Panc1 (cell line): ENCODE measurements around the gene MAGI3. TPM values are rescaled to one million over a fixed set of nuclear protein-coding genes. Genes with fewer than 3 reads are reported as not detected.

Source experiments
- ATAC-seq: fragments of 200-7000 bp; cut with Tn5 transposase; 2 replicates; pipeline ENCODE4 v1.9.1; 2020; ENCODE audit warnings: mild to moderate bottlenecking, moderate library complexity
- BruUV-seq: library from RNA; stranded (reverse); fragments of 400-500 nt; replicated peaks from 2 replicates; lab custom pipeline; 2021; lab: Mats Ljungman, UMichigan
- CTCF ChIA-PET: fragments of 300-600 bp; sonication (Branson Sonifier 250); formaldehyde crosslinking; loops from one replicate; lab custom pipeline; 2022; ENCODE audit warnings: antibody characterized with exemption; lab: Charles Lee
- POLR2A ChIA-PET: fragments of 300-600 bp; sonication (Branson Sonifier 250); formaldehyde crosslinking; loops from one replicate; lab custom pipeline; 2022; ENCODE audit warnings: antibody characterized with exemption; lab: Charles Lee
- DNase-seq: peaks from one replicate; pipeline ENCODE4 v3.0.0-alpha.2; 2010; ENCODE audit warnings: low read depth, low spot score
- H3K27ac ChIP-seq: 2 replicates; pipeline ENCODE4 v1.5.1; 2011; ENCODE audit warnings: mild to moderate bottlenecking, low read length, inconsistent platforms
- H3K27me3 ChIP-seq: fragments of 200-500 bp; sonication (Bioruptor generic); 2 replicates; pipeline ENCODE4 v1.6.0; 2014; ENCODE audit warnings: low read length, inconsistent platforms; ENCODE audit not compliant: control insufficient read depth, insufficient read depth
- H3K36me3 ChIP-seq: fragments of 200-500 bp; sonication (Bioruptor generic); 2 replicates; pipeline ENCODE4 v1.5.1; 2014; ENCODE audit warnings: inconsistent platforms, mild to moderate bottlenecking, low read length, moderate library complexity; ENCODE audit not compliant: control insufficient read depth, insufficient read depth
- H3K4me1 ChIP-seq: 2 replicates; pipeline ENCODE4 v1.5.1; 2011; ENCODE audit warnings: inconsistent platforms, mild to moderate bottlenecking, low read length, moderate library complexity; ENCODE audit not compliant: control insufficient read depth, insufficient read depth
- H3K4me3 ChIP-seq, 2 experiments: 2 replicates each; pipeline ENCODE4 v1.5.1; 2011 to 2012; ENCODE audit warnings: low read depth in 2 of 2, low read length in 2 of 2, mild to moderate bottlenecking in 2 of 2, inconsistent platforms in 1 of 2, moderate library complexity in 1 of 2
- H3K9me3 ChIP-seq: fragments of 200-500 bp; sonication (Bioruptor generic); 2 replicates; pipeline ENCODE4 v1.5.1; 2014; ENCODE audit warnings: low read depth, mild to moderate bottlenecking, inconsistent platforms, low read length, moderate library complexity; ENCODE audit not compliant: control insufficient read depth, insufficient read depth
- CTCF ChIP-seq: fragments of 450-650 bp; IDR thresholded peaks from 2 replicates; pipeline ENCODE4 v1.5.1; 2017; ENCODE audit warnings: mild to moderate bottlenecking
- POLR2AphosphoS5 ChIP-seq: IDR thresholded peaks from 2 replicates; pipeline ENCODE4 v1.6.1; 2012; ENCODE audit warnings: mild to moderate bottlenecking, low read depth, low read length, moderate library complexity
- SIN3A ChIP-seq: IDR thresholded peaks from 2 replicates; pipeline ENCODE4 v1.6.1; 2012; ENCODE audit warnings: low read depth, mild to moderate bottlenecking, low read length, moderate library complexity, borderline replicate concordance; ENCODE audit not compliant: insufficient read depth
- TCF7L2 ChIP-seq: IDR thresholded peaks from 2 replicates; pipeline ENCODE4 v1.6.1; 2011; ENCODE audit warnings: mild to moderate bottlenecking, low read depth, low read length, inconsistent platforms
- in situ Hi-C: cut with HindIII; loops from 2 replicates; pipeline ENCODE4 v1.10.0; 2016; ENCODE audit warnings: low sequenced_read_pairs, low pct_unique_long_range_greater_than_20kb
- intact Hi-C: fragments of 100-400 bp; cut with micrococcal nuclease; formaldehyde crosslinking; loops from one replicate; pipeline ENCODE4 v1.10.0; 2022; ENCODE audit not compliant: unreplicated experiment
- total RNA-seq: library from RNA; stranded (reverse); gene quantifications from one replicate; pipeline ENCODE4 v1.2.1, GENCODE V29; 2021; ENCODE audit not compliant: unreplicated experiment
- TF ChIP-seq, protein P1 (sequence below), 2 experiments: IDR thresholded peaks; 2 replicates each; pipeline ENCODE4 v1.6.1; 2011 to 2012; ENCODE audit warnings: low read depth in 2 of 2, control low read depth in 1 of 2, low read length in 1 of 2, mild to moderate bottlenecking in 1 of 2, moderate library complexity in 1 of 2; ENCODE audit not compliant: insufficient read depth in 1 of 2

MAGI3 gene
- total RNA-seq, 1 experiment from 2014 or later = 10.9 TPM

DNA sequence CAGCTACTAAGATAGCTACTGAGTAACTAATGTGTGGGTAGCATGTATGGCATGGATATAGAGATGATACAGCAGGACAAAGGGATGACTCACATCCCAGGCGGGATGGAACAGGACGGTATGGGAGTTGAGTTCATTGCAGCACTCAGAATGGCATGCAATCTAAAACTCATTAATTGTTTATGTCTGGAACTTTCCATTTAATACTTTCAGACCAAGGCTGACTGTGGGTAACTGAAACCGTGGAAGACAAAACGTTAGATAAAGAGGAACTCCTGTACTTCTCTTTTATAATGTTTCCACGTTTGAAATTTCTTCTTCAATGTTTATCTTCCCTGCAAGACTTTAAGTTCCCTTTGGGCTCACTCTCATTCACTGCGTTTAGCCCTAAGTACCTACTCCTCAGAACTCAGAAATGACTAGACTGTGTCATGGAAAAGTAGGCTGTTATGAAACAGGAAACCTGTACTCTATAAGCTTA is 151.9 kb downstream of the MAGI3 start:
- TF ChIP-seq POLR2AphosphoS5 (no peak), SIN3A (no peak), CTCF (no peak), TCF7L2 (no peak)
- TF ChIP-seq, protein P1, sequence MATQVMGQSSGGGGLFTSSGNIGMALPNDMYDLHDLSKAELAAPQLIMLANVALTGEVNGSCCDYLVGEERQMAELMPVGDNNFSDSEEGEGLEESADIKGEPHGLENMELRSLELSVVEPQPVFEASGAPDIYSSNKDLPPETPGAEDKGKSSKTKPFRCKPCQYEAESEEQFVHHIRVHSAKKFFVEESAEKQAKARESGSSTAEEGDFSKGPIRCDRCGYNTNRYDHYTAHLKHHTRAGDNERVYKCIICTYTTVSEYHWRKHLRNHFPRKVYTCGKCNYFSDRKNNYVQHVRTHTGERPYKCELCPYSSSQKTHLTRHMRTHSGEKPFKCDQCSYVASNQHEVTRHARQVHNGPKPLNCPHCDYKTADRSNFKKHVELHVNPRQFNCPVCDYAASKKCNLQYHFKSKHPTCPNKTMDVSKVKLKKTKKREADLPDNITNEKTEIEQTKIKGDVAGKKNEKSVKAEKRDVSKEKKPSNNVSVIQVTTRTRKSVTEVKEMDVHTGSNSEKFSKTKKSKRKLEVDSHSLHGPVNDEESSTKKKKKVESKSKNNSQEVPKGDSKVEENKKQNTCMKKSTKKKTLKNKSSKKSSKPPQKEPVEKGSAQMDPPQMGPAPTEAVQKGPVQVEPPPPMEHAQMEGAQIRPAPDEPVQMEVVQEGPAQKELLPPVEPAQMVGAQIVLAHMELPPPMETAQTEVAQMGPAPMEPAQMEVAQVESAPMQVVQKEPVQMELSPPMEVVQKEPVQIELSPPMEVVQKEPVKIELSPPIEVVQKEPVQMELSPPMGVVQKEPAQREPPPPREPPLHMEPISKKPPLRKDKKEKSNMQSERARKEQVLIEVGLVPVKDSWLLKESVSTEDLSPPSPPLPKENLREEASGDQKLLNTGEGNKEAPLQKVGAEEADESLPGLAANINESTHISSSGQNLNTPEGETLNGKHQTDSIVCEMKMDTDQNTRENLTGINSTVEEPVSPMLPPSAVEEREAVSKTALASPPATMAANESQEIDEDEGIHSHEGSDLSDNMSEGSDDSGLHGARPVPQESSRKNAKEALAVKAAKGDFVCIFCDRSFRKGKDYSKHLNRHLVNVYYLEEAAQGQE (IDR thresholded peaks at IDR 0.05; ENCODE audit: insufficient read depth in 1 of 2, low read depth in 2 of 2, low read length in 1 of 2) = no peak
- no peak overlapping the region for H3K4me3 ChIP-seq
- no peak overlapping the region for H3K27ac ChIP-seq
- no peaks in the 10 kb centered on the region for H3K4me1 ChIP-seq
- POLR2A ChIA-PET = no interaction called here
- no peaks in the 10 kb centered on the region for H3K36me3 ChIP-seq
- H3K9me3 ChIP-seq = no peaks in the 10 kb centered on the region
- H3K27me3 ChIP-seq = no peaks in the 10 kb centered on the region
- intact Hi-C loops = no loop called here
- DNase-seq (no peak), ATAC-seq (no peak)
- in situ Hi-C loops = no loop called here
- BruUV-seq = no TSS peak
- CTCF ChIA-PET = no interaction called here

DNA sequence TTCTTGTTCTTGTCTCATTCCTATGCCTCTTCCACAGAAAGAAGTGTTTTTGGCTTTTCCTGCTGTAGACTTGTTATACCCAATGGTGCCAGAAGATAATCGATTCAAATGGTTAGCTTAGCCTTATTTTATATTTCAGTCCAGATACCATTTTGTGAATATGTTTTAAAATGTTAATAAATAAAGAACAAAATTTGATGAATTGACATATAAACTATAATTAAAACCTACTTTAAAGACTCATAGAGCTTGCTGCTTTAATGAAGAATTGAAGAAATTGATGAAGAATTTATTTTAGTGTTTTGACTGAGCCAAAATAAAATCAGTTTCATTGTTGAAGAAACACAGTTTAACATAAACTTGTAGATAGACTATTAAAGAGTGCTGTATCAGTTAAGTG is 152.8 kb downstream of the MAGI3 start:
- BruUV-seq = no TSS peak
- Histone ChIP-seq H3K9me3 (no peaks in the 10 kb centered on the region), H3K36me3 (no peaks in the 10 kb centered on the region), H3K27me3 (no peaks in the 10 kb centered on the region), H3K4me1 (no peaks in the 10 kb centered on the region), H3K4me3 (no peak overlapping the region), H3K27ac (no peak overlapping the region)
- ATAC-seq (no peak), DNase-seq (no peak)
- TF ChIP-seq SIN3A (no peak), POLR2AphosphoS5 (no peak), TCF7L2 (no peak), CTCF (no peak)
- TF ChIP-seq, protein P1 (IDR thresholded peaks at IDR 0.05; ENCODE audit: insufficient read depth in 1 of 2, low read depth in 2 of 2, low read length in 1 of 2) = no peak
- in situ Hi-C loops (no loop called here), intact Hi-C loops (no loop called here)
- POLR2A ChIA-PET = no interaction called here
- CTCF ChIA-PET = no interaction called here
